Dendritic cell treated with granulocyte-macrophage colony-stimulating factor and Interleukin-4, amounts not matched to agents 40 ng/mL and 50 ng/mL, for 4 days (primary cell): Measurements from ENCODE around the gene LARP4B.

Experiments used
- H3K27ac Mint-ChIP-seq: one replicate; pipeline ENCODE4 v1.8.0; 2022; ENCODE audit warnings: mild to moderate bottlenecking, mixed read lengths
- H3K27me3 Mint-ChIP-seq: one replicate; pipeline ENCODE4 v1.8.0; 2022; ENCODE audit warnings: mild to moderate bottlenecking, mixed read lengths
- H3K36me3 Mint-ChIP-seq: one replicate; pipeline ENCODE4 v1.8.0; 2022; ENCODE audit warnings: low read depth, mixed read lengths
- H3K4me1 Mint-ChIP-seq: one replicate; pipeline ENCODE4 v1.8.0; 2022; ENCODE audit warnings: low read depth, mixed read lengths
- H3K4me3 Mint-ChIP-seq: one replicate; pipeline ENCODE4 v1.8.0; 2022; ENCODE audit warnings: mild to moderate bottlenecking, moderate library complexity, mixed read lengths
- H3K9me3 Mint-ChIP-seq: one replicate; pipeline ENCODE4 v1.8.0; 2022; ENCODE audit warnings: mixed read lengths
- intact Hi-C: fragments of 100-400 bp; cut with micrococcal nuclease; formaldehyde crosslinking; loops from one replicate; pipeline ENCODE4 v1.15.0; 2022

Gene LARP4B

GRCh38 chr10:966466-967235 is 35.1 kb upstream of the LARP4B start:
- Mint-ChIP-seq H3K9me3 (no peaks in the 10 kb centered on the region), H3K4me1 (peaks cover 19% of the 10 kb centered on the region), H3K27ac (peak overlapping the region; percentile 38), H3K4me3 (no peak overlapping the region), H3K27me3 (peaks cover 22% of the 10 kb centered on the region), H3K36me3 (no peaks in the 10 kb centered on the region)
- intact Hi-C loops: no loop called here

GRCh38 chr10:964988-965417 is 33.5 kb upstream of the LARP4B start:
- peaks cover 25% of the 10 kb centered on the region for H3K27me3 Mint-ChIP-seq
- no peaks in the 10 kb centered on the region for H3K9me3 Mint-ChIP-seq
- peaks cover 4% of the 10 kb centered on the region for H3K4me1 Mint-ChIP-seq
- no peak overlapping the region for H3K4me3 Mint-ChIP-seq
- H3K27ac Mint-ChIP-seq: no peak overlapping the region
- H3K36me3 Mint-ChIP-seq: no peaks in the 10 kb centered on the region
- intact Hi-C loops: no loop called here

DNA sequence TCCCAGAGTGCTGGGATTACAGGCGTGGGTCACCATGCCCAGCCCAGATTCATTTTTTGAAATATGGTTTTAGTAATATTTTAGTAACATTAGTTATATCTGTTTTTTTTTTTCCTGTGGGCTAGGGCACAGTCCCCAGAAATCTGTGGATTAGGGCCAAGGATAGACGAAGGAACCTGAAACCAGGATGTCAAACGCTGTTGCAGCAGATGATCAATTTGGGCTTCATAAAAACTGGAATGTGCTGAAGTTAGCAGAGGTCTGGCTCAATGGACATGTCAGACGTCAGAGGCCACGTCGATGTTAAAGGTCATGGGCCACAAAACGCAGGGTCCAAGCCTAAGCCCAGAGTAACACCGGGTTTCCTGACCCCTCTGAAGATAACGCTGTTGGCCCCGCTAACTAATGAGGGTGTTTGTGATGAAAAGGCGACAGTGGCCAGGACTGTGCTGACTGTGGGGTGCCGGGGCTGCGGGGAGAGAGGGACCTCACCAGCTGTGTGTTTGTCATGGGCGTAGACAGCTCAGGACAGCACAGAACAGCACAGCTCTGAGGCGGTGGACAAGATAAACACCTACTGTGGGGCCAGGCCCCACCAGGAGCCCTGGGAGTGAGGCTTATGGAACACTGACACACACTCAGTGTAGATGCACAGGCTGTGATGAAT is 32.9 kb upstream of the LARP4B start:
- H3K4me1 Mint-ChIP-seq: no peaks in the 10 kb centered on the region
- no peak overlapping the region for H3K4me3 Mint-ChIP-seq
- H3K27me3 Mint-ChIP-seq: peaks cover 24% of the 10 kb centered on the region
- no peak overlapping the region for H3K27ac Mint-ChIP-seq
- no peaks in the 10 kb centered on the region for H3K9me3 Mint-ChIP-seq
- H3K36me3 Mint-ChIP-seq: no peaks in the 10 kb centered on the region
- intact Hi-C loops: no loop called here

DNA sequence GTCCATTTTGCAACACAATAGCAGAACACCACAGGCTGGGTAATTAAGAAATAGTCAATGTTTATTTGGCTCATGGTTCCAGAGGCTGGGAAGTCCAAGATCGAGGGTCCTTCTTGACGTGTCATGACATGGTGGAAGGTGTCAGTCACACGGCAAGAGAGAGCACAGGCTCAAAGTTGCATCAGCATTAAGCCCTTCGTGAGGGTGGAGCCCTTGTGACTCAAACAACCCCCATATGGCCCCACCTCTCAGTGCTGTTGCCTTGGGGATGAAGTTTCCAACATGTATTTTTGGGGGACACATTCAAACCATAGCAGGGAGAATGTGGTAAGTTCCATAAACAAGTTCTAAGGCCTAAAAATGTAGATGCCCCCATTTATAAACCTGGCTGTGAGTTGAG is 32.1 kb upstream of the LARP4B start:
- intact Hi-C loops: no loop called here
- H3K27ac Mint-ChIP-seq: no peak overlapping the region
- no peaks in the 10 kb centered on the region for H3K4me1 Mint-ChIP-seq
- no peaks in the 10 kb centered on the region for H3K36me3 Mint-ChIP-seq
- no peaks in the 10 kb centered on the region for H3K9me3 Mint-ChIP-seq
- H3K27me3 Mint-ChIP-seq: peaks cover 21% of the 10 kb centered on the region
- no peak overlapping the region for H3K4me3 Mint-ChIP-seq

DNA sequence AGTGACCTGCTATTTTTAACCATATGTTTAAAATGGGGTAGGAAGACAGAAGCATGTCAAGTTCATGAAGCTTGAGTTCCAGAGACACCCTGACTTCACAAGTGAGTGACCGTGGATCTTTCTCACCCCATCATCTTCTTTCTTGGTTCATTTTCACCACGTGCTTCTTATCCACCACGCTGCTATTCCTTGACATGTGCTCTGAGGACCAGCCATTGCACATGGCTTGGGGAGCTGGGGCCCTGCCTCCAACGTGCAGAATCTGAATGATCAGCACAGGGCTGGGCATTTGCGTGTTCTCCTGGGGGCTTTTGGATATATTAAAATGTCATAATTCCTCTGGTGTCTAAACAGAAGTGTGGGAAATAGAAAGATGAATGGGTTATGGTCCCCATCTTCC is 31.7 kb upstream of the LARP4B start:
- Mint-ChIP-seq H3K4me3 (no peak overlapping the region), H3K27me3 (peaks cover 21% of the 10 kb centered on the region), H3K36me3 (no peaks in the 10 kb centered on the region), H3K9me3 (no peaks in the 10 kb centered on the region), H3K4me1 (no peaks in the 10 kb centered on the region), H3K27ac (no peak overlapping the region)
- intact Hi-C loops: no loop called here

- Mint-ChIP-seq H3K4me3 (no peak overlapping the region), H3K27me3 (peaks cover 24% of the 10 kb centered on the region), H3K4me1 (no peaks in the 10 kb centered on the region)
These were observed 30.8 kb upstream of the LARP4B start for GRCh38 chr10:962342-962741.

GRCh38 chr10:958856-959255 is 27.4 kb upstream of the LARP4B start:
- Mint-ChIP-seq H3K36me3 (no peaks in the 10 kb centered on the region), H3K4me1 (no peaks in the 10 kb centered on the region), H3K27ac (no peak overlapping the region), H3K9me3 (no peaks in the 10 kb centered on the region), H3K4me3 (no peak overlapping the region), H3K27me3 (peaks cover 21% of the 10 kb centered on the region)
- intact Hi-C loops: no loop called here

More at GRCh38 chr10:962342-962741, 30.8 kb upstream of the LARP4B start:
- intact Hi-C loops: no loop called here
- Mint-ChIP-seq H3K9me3 (no peaks in the 10 kb centered on the region), H3K27ac (no peak overlapping the region), H3K36me3 (no peaks in the 10 kb centered on the region)

DNA sequence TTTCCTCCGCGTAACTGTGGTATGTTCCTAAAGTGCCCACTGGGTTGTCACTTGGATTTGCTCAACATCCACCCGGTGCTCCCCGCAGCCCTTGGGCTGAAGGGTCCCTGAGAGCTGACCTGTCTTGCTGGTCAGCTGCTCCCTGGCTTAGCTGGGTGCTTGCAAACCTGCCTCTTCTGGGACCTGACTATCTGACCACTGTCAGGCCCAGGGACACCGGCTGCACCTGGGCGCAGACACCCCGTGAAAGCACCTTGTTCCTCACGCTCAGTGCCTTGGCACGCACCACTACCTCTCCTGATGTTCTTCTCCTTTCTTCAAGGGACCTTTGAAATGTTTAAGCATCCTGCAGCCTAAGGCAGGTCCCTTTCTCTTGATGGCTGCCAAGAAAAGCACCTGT is 26.6 kb upstream of the LARP4B start:
- H3K4me3 Mint-ChIP-seq: no peak overlapping the region
- H3K9me3 Mint-ChIP-seq: no peaks in the 10 kb centered on the region
- H3K4me1 Mint-ChIP-seq: no peaks in the 10 kb centered on the region
- H3K36me3 Mint-ChIP-seq: no peaks in the 10 kb centered on the region
- peaks cover 24% of the 10 kb centered on the region for H3K27me3 Mint-ChIP-seq
- intact Hi-C loops: no loop called here
- H3K27ac Mint-ChIP-seq: no peak overlapping the region

DNA sequence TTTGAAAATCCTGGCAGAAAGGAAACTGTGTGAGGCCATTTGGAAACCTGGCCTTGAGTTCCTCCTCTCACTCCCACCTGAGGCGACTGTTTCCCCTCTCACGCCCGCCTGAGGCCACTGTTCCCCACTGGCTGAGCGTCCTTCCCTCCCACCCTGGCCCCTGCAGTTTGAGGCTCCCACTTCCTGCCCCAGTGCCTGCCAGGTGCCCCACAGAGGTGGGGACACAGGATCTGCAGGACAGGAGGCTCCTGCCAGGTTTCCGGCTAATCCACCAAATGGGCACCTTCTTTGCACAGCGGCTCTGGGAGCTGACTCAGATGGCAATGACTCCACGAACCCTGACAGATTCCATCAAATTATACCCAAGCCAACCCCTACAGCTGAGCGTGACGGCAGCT is 24.3 kb upstream of the LARP4B start:
- Mint-ChIP-seq H3K36me3 (no peaks in the 10 kb centered on the region), H3K27ac (no peak overlapping the region), H3K9me3 (no peaks in the 10 kb centered on the region), H3K27me3 (peaks cover 25% of the 10 kb centered on the region), H3K4me1 (no peaks in the 10 kb centered on the region), H3K4me3 (no peak overlapping the region)
- intact Hi-C loops: no loop called here

GRCh38 chr10:955127-955819 is 23.8 kb upstream of the LARP4B start:
- intact Hi-C loops: no loop called here
- Mint-ChIP-seq H3K4me3 (no peak overlapping the region), H3K4me1 (no peaks in the 10 kb centered on the region), H3K9me3 (no peaks in the 10 kb centered on the region), H3K27me3 (peaks cover 26% of the 10 kb centered on the region), H3K36me3 (no peaks in the 10 kb centered on the region), H3K27ac (no peak overlapping the region)

- intact Hi-C loops: no loop called here
- H3K4me1 Mint-ChIP-seq: no peaks in the 10 kb centered on the region
- H3K36me3 Mint-ChIP-seq: no peaks in the 10 kb centered on the region
- H3K9me3 Mint-ChIP-seq: no peaks in the 10 kb centered on the region
- H3K27me3 Mint-ChIP-seq: peaks cover 21% of the 10 kb centered on the region
- H3K4me3 Mint-ChIP-seq: no peak overlapping the region
- no peak overlapping the region for H3K27ac Mint-ChIP-seq
These were observed 22.9 kb upstream of the LARP4B start for GRCh38 chr10:954396-954795.

- no peak overlapping the region for H3K4me3 Mint-ChIP-seq
- no peak overlapping the region for H3K27ac Mint-ChIP-seq
- intact Hi-C loops: no loop called here
- H3K4me1 Mint-ChIP-seq: no peaks in the 10 kb centered on the region
- peaks cover 20% of the 10 kb centered on the region for H3K27me3 Mint-ChIP-seq
- no peaks in the 10 kb centered on the region for H3K36me3 Mint-ChIP-seq
- no peaks in the 10 kb centered on the region for H3K9me3 Mint-ChIP-seq
These were observed 22.3 kb upstream of the LARP4B start for GRCh38 chr10:953836-954235.

GRCh38 chr10:949446-949845 is 17.9 kb upstream of the LARP4B start:
- Mint-ChIP-seq H3K9me3 (no peaks in the 10 kb centered on the region), H3K27me3 (peaks cover 10% of the 10 kb centered on the region), H3K4me3 (no peak overlapping the region), H3K36me3 (no peaks in the 10 kb centered on the region), H3K4me1 (peaks cover 8% of the 10 kb centered on the region), H3K27ac (no peak overlapping the region)
- intact Hi-C loops: no loop called here

DNA sequence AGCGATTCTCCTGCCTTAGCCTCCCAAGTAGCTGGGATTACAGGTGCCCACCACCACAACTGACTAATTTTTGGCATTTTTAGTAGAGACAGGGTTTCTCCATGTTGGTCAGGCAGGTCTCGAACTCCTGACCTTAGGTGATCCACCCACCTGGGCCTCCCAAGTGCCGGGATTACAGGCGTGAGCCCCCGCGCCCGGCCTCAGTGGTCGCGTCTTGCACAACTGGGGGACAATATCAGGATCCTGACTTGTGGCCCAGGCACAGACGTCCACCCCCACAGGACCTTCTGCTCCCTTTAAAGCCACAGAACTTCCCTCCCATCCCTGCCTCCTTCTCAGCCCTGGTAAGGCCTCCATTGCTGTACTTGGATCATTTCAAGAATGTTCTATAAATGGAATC is 16.8 kb upstream of the LARP4B start:
- peaks cover 4% of the 10 kb centered on the region for H3K27me3 Mint-ChIP-seq
- intact Hi-C loops: no loop called here
- H3K4me3 Mint-ChIP-seq: no peak overlapping the region
- peaks cover 19% of the 10 kb centered on the region for H3K4me1 Mint-ChIP-seq
- no peak overlapping the region for H3K27ac Mint-ChIP-seq
- H3K36me3 Mint-ChIP-seq: no peaks in the 10 kb centered on the region
- H3K9me3 Mint-ChIP-seq: no peaks in the 10 kb centered on the region
